ENCODE results near the gene ZNF579.

The ZNF579 gene

DNA sequence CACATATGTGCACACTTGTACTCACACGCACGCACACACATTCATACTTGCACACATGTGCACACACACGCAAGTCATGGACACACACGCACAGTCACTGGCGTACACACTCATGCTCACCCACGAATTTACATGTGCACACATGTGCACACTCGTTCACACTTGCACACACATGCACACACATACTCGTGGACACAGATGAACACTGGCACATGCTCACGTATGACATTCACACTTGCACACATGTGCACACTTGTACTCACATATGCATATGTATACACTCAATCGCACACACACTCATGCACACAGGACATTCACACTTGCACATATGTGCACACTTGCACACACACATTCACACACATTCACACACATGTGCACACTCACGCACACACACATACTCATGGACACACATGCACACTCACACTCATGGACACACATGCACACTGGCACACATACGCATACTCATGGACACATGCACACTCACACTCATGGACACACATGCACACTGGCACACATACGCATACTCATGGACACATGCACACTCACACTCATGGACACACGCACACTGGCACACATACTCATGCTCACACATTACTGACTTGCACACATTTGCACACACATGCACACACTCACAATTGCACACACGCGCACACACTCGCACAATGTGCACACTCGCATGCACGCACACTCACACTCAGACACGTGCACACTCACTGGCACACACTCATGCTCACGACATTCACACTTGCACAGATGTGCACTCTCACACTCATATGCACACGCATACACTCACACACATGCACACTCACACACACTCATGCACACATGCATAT is 53.2 kb downstream of the ZNF579 start:
- Histone ChIP-seq H3K4me3 (no peak overlapping the region), H3K36me3 (replicated peaks) (no peaks in the 10 kb centered on the region), H3K27me3 (ENCODE audit: low read depth) (no peaks in the 10 kb centered on the region), H3K9me3 (no peaks in the 10 kb centered on the region), H3K4me1 (no peaks in the 10 kb centered on the region)
- in situ Hi-C loops (cut with MboI; ENCODE audit: low sequenced_read_pairs), result no loop called here
- DNase-seq (ENCODE audit: low spot score in 2 of 2), result no peak
